ENCODE data around the gene PLPPR5. TPM values are rescaled to one million over a fixed set of nuclear protein-coding genes. Genes with fewer than 3 reads are reported as not detected.
"Not testable (repeated sequence)": the region's sequence is repeated elsewhere in the genome, so short reads cannot be mapped to it uniquely, and the experiment has no call there.

Gene PLPPR5
- total RNA-seq (2021) (not detected in 2 replicates), Bru-seq, nascent RNA (not detected), BruChase-seq, experiment 1, labeled RNA remaining after a 2-hour chase (not detected), BruChase-seq, experiment 2, labeled RNA remaining after a 6-hour chase (not detected)
- long read RNA-seq: 0 reads

- no peaks in the 10 kb centered on the region for H3F3A ChIP-seq (ENCODE audit: insufficient read depth, low read depth)
- no peaks in the 10 kb centered on the region for H3K9me3 ChIP-seq (ENCODE audit: insufficient read depth, low read depth)
- no peaks in the 10 kb centered on the region for H3K79me2 ChIP-seq (ENCODE audit: low read depth)
- TF ChIP-seq EZH2 (IDR thresholded peaks at IDR 0.05; ENCODE audit: low read depth): no peak
- TF ChIP-seq CTCF (conservative IDR thresholded peaks at IDR 0.05): no peak
- H3K27me3 ChIP-seq (ENCODE audit: insufficient read depth, low read depth): 0 out of 2 replicates have a peak, but pooled peaks cover 4% of the 10 kb centered on the region
- H3K4me1 ChIP-seq (replicated peaks; ENCODE audit: insufficient read depth): no peaks in the 10 kb centered on the region
- H3K4me3 ChIP-seq: no peak within 1 kb of the TSS
- H4K20me1 ChIP-seq (ENCODE audit: insufficient read depth): no peaks in the 10 kb centered on the region
- H3K9me2 ChIP-seq (ENCODE audit: insufficient read depth): no peaks in the 10 kb centered on the region; the same call in 1 of the 2 replicates
- POLR2A ChIA-PET (ENCODE audit: unreplicated experiment): no interaction called here
- intact Hi-C loops (cut with micrococcal nuclease; ENCODE audit: unreplicated experiment): no loop called here
- no peak within 1 kb of the TSS for H3K27ac ChIP-seq
- no peak within 1 kb of the TSS for H2AFZ ChIP-seq
- BruUV-seq (replicated peaks): no TSS peak
- no peak for DNase-seq
- no peak within 1 kb of the TSS for H3K4me2 ChIP-seq
- CTCF ChIA-PET: no interaction called here
- H3K36me3 ChIP-seq (ENCODE audit: low read depth): no peaks in the 10 kb centered on the region
These were observed at the start of gene PLPPR5 for GRCh38 chr1:99004861-99005442. TSS of gene PLPPR5 (minus strand) at chr1:99004861. CDS start at chr1:99004671, 190 bp downstream.

GRCh38 chr1:99051611-99052283 is 47.1 kb upstream of the PLPPR5 start:
- intact Hi-C loops (cut with micrococcal nuclease; ENCODE audit: unreplicated experiment): no loop called here
- POLR2A ChIA-PET (ENCODE audit: unreplicated experiment): no interaction called here

GRCh38 chr1:99049745-99050144 is 45.1 kb upstream of the PLPPR5 start:
- BruUV-seq (replicated peaks): no TSS peak
- intact Hi-C loops (cut with micrococcal nuclease; ENCODE audit: unreplicated experiment): no loop called here
- no peak overlapping the region for H2AFZ ChIP-seq
- no peaks in the 10 kb centered on the region for H3K36me3 ChIP-seq (ENCODE audit: low read depth)
- 0 out of 2 replicates have a peak, but pooled peaks cover 3% of the 10 kb centered on the region for H3K9me2 ChIP-seq (ENCODE audit: insufficient read depth)
- no peaks in the 10 kb centered on the region for H3K9me3 ChIP-seq (ENCODE audit: insufficient read depth, low read depth)
- no peaks in the 10 kb centered on the region for H3K4me1 ChIP-seq (replicated peaks; ENCODE audit: insufficient read depth)
- no peak overlapping the region for H3K27ac ChIP-seq
- H4K20me1 ChIP-seq (ENCODE audit: insufficient read depth): no peaks in the 10 kb centered on the region
- no peaks in the 10 kb centered on the region for H3F3A ChIP-seq (ENCODE audit: insufficient read depth, low read depth)
- H3K79me2 ChIP-seq (ENCODE audit: low read depth): no peaks in the 10 kb centered on the region
- no peak overlapping the region for H3K4me2 ChIP-seq
- ChIA-PET CTCF (no interaction called here), POLR2A (ENCODE audit: unreplicated experiment) (no interaction called here)
- H3K4me3 ChIP-seq: no peak overlapping the region
- no peaks in the 10 kb centered on the region for H3K27me3 ChIP-seq (ENCODE audit: insufficient read depth, low read depth)
- DNase-seq: no peak
- no peak for TF ChIP-seq CTCF (conservative IDR thresholded peaks at IDR 0.05)
- no peak for TF ChIP-seq EZH2 (IDR thresholded peaks at IDR 0.05; ENCODE audit: low read depth)

More at GRCh38 chr1:99051611-99052283, 47.1 kb upstream of the PLPPR5 start:
- Histone ChIP-seq H3K27ac (no peak overlapping the region), H3K27me3 (ENCODE audit: insufficient read depth, low read depth) (no peaks in the 10 kb centered on the region), H3K9me2 (ENCODE audit: insufficient read depth) (0 out of 2 replicates have a peak, but pooled peaks cover 3% of the 10 kb centered on the region), H3K9me3 (ENCODE audit: insufficient read depth, low read depth) (no peaks in the 10 kb centered on the region; the same call in 1 of the 2 replicates), H3K4me1 (replicated peaks; ENCODE audit: insufficient read depth) (no peaks in the 10 kb centered on the region), H3F3A (ENCODE audit: insufficient read depth, low read depth) (no peaks in the 10 kb centered on the region), H2AFZ (no peak overlapping the region), H3K36me3 (ENCODE audit: low read depth) (no peaks in the 10 kb centered on the region), H3K4me3 (no peak overlapping the region), H4K20me1 (ENCODE audit: insufficient read depth) (no peaks in the 10 kb centered on the region), H3K4me2 (no peak overlapping the region), H3K79me2 (ENCODE audit: low read depth) (no peaks in the 10 kb centered on the region)
- DNase-seq: no peak
- CTCF ChIA-PET: no interaction called here
- BruUV-seq (replicated peaks): no TSS peak
- TF ChIP-seq CTCF (conservative IDR thresholded peaks at IDR 0.05): no peak
- TF ChIP-seq EZH2 (IDR thresholded peaks at IDR 0.05; ENCODE audit: low read depth): no peak

GRCh38 chr1:99036746-99037145 is 32.1 kb upstream of the PLPPR5 start:
- H3K79me2 ChIP-seq (ENCODE audit: low read depth); H3K4me1 ChIP-seq (replicated peaks; ENCODE audit: insufficient read depth); H3K27ac ChIP-seq; H3K9me3 ChIP-seq (ENCODE audit: insufficient read depth, low read depth); DNase-seq; intact Hi-C loops (cut with micrococcal nuclease; ENCODE audit: unreplicated experiment); H3K4me2 ChIP-seq; H3K36me3 ChIP-seq (ENCODE audit: low read depth); H4K20me1 ChIP-seq (ENCODE audit: insufficient read depth); CTCF ChIA-PET; H3K27me3 ChIP-seq (ENCODE audit: insufficient read depth, low read depth); H3F3A ChIP-seq (ENCODE audit: insufficient read depth, low read depth); POLR2A ChIA-PET (ENCODE audit: unreplicated experiment); H3K4me3 ChIP-seq; H3K9me2 ChIP-seq (ENCODE audit: insufficient read depth); H2AFZ ChIP-seq; BruUV-seq (replicated peaks): not testable (repeated sequence)
